SU-DHL-6 (cell line): ENCODE measurements around the gene GDF7.

Experiments
- CTCF ChIP-seq: fragments of 200-600 bp; sonication (generic); IDR thresholded peaks from one replicate; pipeline ENCODE4 v1.5.1; 2017; ENCODE audit warnings: antibody characterized with exemption, mild to moderate bottlenecking, low read length, moderate library complexity; ENCODE audit not compliant: insufficient read depth, poor library complexity, severe bottlenecking
- EZH2phosphoT487 ChIP-seq: fragments of 200-600 bp; sonication (generic), shearing (Covaris generic); conservative IDR thresholded peaks from 2 replicates; pipeline ENCODE4 v1.6.1; 2018; ENCODE audit warnings: mild to moderate bottlenecking, antibody characterized with exemption, low read length, moderate library complexity, mixed read lengths

DNA sequence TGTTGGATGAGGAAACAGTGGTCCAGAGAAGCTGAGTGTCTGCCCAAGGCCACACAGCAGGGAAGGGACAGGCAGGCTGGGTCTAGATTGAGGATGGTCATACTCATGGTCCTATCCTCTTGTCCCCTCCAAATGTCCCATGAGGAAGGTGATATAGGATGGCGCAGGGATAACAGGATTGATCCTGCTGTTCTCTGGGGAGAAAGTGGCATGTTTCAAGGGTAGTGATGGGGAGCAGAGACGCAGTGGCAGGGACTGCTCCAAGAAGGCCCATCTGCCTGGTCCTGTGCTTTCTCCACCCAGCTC, 40.6 kb upstream of the GDF7 start:
- TF ChIP-seq CTCF: no peak
- TF ChIP-seq EZH2phosphoT487: no peak
